NT2/D1 (cell line): ENCODE data around the gene FOXO6.

Experiments used
- YY1 ChIP-seq: IDR thresholded peaks from 2 replicates; pipeline ENCODE4 v1.6.1; 2011; ENCODE audit not compliant: insufficient read length, insufficient read depth
- ZNF274 ChIP-seq: IDR thresholded peaks from 2 replicates; pipeline ENCODE4 v1.6.1; 2011; ENCODE audit warnings: mild to moderate bottlenecking, low read depth, low read length

DNA sequence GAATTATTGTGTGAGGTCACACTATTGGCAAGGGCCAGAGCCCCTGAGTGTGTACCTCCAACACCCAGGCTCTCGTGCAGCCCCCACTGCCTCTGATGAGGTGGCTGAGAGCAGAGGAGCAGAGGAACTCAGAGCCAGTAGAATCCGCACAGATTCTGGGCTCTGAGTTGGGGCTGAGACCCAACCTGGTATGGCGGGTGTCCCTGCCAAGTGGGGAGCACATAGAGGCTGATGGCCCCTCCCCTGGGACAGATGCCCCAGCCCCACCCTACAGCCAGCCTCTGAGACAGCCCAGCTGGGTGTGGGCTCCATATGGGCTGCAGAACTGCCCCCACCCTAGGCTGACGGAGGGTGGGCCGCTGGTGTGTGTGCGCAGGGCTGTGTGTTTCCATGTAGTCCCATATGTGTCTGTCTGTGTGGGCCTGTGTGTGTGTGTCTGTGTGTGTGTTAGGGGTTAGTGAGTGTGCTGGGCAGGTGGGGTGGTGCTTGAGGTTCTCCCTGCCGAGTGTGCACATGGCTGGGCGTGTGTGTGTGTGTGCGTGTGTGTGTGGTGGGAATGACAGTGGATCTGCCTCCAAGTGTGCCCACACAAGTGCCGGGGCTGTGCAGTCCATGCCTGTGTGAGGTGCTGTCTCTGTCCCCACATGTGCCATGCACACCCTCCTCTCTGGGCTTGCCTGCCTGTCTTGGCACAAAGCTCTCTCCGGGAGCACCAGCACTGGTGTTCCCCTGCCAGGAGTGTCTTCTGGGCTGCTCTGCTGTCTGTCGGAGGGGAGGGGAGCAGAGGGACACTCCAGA, 24.4 kb downstream of the FOXO6 start:
- no peak for TF ChIP-seq YY1
- TF ChIP-seq ZNF274, result no peak
